GM18951 (cell line): Measurements from ENCODE around the gene TMBIM4.

Experiments
- POLR2A ChIP-seq: IDR thresholded peaks from 4 replicates; pipeline ENCODE4 v1.6.1; 2011; ENCODE audit warnings: mild to moderate bottlenecking; ENCODE audit not compliant: insufficient read length, insufficient read depth; ENCODE audit errors: extremely low read depth
- in situ Hi-C: fragments of 300-500 bp; cut with MboI; formaldehyde crosslinking; loops from one replicate; pipeline ENCODE4 v1.12.0; 2022; ENCODE audit warnings: low sequenced_read_pairs, mixed read lengths, inconsistent platforms; ENCODE audit not compliant: unreplicated experiment

TMBIM4 gene

GRCh38 chr12:66168410-66168809 is 1.4 kb downstream of the TMBIM4 start:
- TF ChIP-seq POLR2A: no peak
- in situ Hi-C loops: no loop called here

- no peak for TF ChIP-seq POLR2A
Observed at GRCh38 chr12:66166561-66166960, 3.2 kb downstream of the TMBIM4 start.

GRCh38 chr12:66165141-66165540 is 4.7 kb downstream of the TMBIM4 start:
- TF ChIP-seq POLR2A: no peak
- in situ Hi-C loops: no loop called here

More at GRCh38 chr12:66166561-66166960, 3.2 kb downstream of the TMBIM4 start:
- in situ Hi-C loops: no loop called here

- in situ Hi-C loops: no loop called here
- TF ChIP-seq POLR2A: no peak
Observed at GRCh38 chr12:66164349-66164821, 5.4 kb downstream of the TMBIM4 start.

GRCh38 chr12:66163289-66163688 is 6.5 kb downstream of the TMBIM4 start:
- TF ChIP-seq POLR2A: no peak
- in situ Hi-C loops: no loop called here

GRCh38 chr12:66162701-66163100 is 7.1 kb downstream of the TMBIM4 start:
- in situ Hi-C loops: no loop called here
- no peak for TF ChIP-seq POLR2A

- TF ChIP-seq POLR2A: no peak
- in situ Hi-C loops: no loop called here
Observed at GRCh38 chr12:66160704-66161103, 9.1 kb downstream of the TMBIM4 start.

- in situ Hi-C loops: no loop called here
- no peak for TF ChIP-seq POLR2A
Observed at GRCh38 chr12:66159123-66159522, 10.7 kb downstream of the TMBIM4 start.

GRCh38 chr12:66156654-66157053 is 13.1 kb downstream of the TMBIM4 start:
- no peak for TF ChIP-seq POLR2A
- in situ Hi-C loops: no loop called here

- TF ChIP-seq POLR2A: no peak
- in situ Hi-C loops: no loop called here
Observed at GRCh38 chr12:66154776-66155175, 15.0 kb downstream of the TMBIM4 start.

GRCh38 chr12:66152732-66153131 is 17.1 kb downstream of the TMBIM4 start:
- in situ Hi-C loops: no loop called here
- no peak for TF ChIP-seq POLR2A

- in situ Hi-C loops: loop anchor here (25.0 kb wide), 1 partner anchor 262 kb away; no protein-coding TSS in a partner anchor
Observed at GRCh38 chr12:66149702-66150398, 19.9 kb downstream of the TMBIM4 start.

GRCh38 chr12:66144791-66145754 is 24.7 kb downstream of the TMBIM4 start:
- no peak for TF ChIP-seq POLR2A
- in situ Hi-C loops: loop anchor here (25.0 kb wide), 1 partner anchor 267 kb away; no protein-coding TSS in a partner anchor

More at GRCh38 chr12:66149702-66150398, 19.9 kb downstream of the TMBIM4 start:
- no peak for TF ChIP-seq POLR2A
